GM12872 (cell line): Measurements from ENCODE around the gene FAM107B.

Experiments
- TF ChIP-seq, protein P1 (sequence below): IDR thresholded peaks from 3 replicates; pipeline ENCODE4 v1.5.1; 2011; ENCODE audit warnings: low read depth, mild to moderate bottlenecking, low read length, moderate library complexity; ENCODE audit not compliant: insufficient read depth

FAM107B gene

GRCh38 chr10:14688606-14689005 lies 86.1 kb downstream of the FAM107B start:
- TF ChIP-seq, protein P1, sequence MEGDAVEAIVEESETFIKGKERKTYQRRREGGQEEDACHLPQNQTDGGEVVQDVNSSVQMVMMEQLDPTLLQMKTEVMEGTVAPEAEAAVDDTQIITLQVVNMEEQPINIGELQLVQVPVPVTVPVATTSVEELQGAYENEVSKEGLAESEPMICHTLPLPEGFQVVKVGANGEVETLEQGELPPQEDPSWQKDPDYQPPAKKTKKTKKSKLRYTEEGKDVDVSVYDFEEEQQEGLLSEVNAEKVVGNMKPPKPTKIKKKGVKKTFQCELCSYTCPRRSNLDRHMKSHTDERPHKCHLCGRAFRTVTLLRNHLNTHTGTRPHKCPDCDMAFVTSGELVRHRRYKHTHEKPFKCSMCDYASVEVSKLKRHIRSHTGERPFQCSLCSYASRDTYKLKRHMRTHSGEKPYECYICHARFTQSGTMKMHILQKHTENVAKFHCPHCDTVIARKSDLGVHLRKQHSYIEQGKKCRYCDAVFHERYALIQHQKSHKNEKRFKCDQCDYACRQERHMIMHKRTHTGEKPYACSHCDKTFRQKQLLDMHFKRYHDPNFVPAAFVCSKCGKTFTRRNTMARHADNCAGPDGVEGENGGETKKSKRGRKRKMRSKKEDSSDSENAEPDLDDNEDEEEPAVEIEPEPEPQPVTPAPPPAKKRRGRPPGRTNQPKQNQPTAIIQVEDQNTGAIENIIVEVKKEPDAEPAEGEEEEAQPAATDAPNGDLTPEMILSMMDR = no peak

DNA sequence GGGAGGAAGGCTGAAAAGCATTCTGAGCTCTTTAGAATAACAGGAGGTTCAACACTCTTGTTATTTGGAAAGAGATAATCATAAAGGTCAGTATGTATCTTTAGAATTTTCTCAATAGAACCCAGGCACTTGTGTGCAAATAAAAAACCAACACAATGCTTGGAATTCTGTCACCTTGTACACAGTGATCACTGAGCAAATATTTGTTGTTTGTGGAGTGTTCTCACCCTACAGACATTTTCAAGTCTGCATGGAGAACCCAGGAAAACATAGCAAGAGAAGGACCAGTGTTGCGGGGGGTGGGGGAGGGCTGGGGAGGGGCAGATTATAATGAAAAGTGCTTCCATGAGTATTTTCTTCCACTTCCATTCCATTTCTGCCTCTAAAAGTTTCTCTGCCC lies 87.4 kb downstream of the FAM107B start:
- TF ChIP-seq, protein P1 = no peak

DNA sequence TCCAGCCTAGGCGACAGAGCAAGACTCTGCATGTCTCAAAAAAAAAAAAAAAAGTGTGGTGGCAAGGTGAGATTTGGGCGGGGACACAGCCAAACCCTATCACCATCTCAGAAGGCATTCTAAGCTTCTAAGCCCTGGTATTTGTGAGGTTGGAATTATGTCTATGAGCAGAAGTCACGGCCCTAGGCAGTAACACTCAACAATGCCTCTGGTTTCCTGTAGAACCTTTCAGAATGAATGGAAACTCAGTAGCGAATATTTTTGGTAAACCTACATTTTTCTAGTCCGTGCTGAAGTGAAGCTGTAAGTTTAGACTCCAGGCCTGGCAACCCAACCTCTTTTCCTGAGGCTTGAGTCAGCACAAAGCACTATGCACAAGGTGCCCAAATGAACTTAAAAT lies 88.3 kb downstream of the FAM107B start:
- TF ChIP-seq, protein P1 = no peak

DNA sequence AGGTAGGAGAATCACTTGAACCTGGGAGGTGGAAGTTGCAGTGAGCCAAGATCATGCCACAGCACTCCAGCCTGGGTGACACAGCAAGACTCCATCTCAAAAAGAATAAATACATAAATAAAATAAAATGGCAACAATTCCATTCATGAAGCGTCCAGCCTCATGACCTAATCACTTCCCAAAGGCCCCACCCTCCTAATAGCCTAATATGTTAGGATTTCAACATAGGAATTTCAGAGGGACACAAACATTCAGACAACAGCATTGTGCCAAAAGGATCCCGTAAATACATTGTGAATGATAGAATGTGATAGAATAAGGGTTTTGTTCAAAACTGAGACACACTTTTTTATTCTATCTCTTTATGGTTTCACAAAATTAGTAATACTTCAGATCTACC lies 90.3 kb downstream of the FAM107B start:
- TF ChIP-seq, protein P1 = no peak

DNA sequence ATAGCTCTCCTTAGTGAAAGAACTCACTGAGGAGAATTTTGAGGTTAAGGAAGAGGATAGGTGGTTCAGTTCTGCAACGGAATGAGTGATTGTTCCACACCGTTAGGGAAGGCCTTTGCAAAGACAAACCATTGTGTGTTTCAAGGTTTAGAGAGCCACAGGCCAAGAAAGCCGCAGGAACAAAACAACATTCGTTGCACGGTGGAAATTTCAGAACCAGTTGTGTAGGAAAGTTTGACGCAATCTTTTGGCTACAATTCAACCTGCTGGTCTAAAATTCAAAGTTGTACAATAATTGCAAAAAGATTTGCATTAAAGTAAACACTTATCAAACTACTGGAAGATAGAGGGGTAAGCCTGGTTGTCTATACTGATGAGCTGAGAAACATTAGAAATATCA lies 91.4 kb downstream of the FAM107B start:
- TF ChIP-seq, protein P1 = no peak

DNA sequence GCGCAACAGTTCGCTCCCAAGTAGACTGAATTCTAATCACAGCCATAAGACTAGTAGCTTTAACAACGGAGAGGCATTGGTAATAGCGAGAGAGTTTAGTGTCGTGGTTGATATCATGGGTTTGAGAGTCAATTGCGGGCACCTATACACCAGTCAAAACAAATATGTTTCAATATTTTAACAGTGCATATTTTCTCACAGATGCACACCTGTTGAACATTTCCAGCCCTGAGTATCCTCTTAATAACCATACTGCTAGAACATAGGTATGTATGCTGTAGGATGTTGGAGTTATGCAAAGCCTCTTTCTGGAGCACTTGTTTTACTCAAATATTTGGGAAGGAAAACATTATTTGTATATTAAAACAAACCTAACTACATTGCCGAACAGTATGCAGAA lies 92.9 kb downstream of the FAM107B start:
- TF ChIP-seq, protein P1 = no peak

- TF ChIP-seq, protein P1 = no peak
Observed at GRCh38 chr10:14681305-14681704, 93.4 kb downstream of the FAM107B start.

DNA sequence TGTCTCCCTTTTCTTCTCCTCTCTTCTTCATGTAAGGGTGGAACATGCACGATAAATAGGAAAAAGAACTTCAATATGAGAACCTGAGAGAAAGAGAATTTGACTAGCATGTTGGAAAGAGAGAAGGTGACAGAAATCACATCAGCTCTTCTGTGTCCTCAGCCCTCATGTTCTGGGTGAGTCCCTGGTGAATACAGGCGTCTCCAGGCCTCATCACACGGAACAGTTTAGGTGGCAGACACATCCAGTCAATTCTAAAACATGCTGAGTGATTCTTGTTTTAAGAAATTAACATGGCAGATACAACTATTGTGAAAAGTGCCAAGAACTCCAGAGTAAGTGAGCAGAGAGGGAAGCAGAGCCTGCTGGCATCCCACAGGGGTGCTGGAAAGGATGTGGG lies 96.1 kb downstream of the FAM107B start:
- TF ChIP-seq, protein P1 = no peak
